ENCODE results near the gene PRDM7. TPM values are rescaled to one million over a fixed set of nuclear protein-coding genes. Genes with fewer than 3 reads are reported as not detected.
"Not testable (repeated sequence)": the region's sequence is repeated elsewhere in the genome, so short reads cannot be mapped to it uniquely, and the experiment has no call there.

Gene PRDM7
- total RNA-seq, 1 donor from 2014 or later: not detected

DNA sequence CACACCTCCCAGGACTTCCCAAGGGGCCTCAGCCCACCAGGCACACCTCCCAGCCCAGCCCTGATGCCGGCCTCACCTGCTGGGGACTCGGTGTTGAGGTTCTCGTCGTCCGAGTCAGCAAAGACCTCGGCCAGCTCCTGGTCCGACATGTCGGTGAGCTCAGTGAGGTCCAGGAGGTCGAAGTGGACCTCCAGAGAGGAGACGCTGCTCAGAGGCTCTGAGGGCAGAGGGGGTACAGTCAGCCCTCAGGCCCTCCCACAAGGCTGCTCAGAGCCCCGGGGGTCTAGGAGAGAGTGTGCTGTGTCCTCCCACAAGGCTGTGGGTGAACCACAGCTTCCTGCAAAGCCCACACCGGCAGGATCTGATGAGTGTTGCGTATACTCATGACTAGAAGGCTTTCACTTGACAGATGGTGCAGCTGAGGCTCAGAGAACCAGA is 68.4 kb downstream of the PRDM7 start:
- FAIRE-seq: no peak
- Histone ChIP-seq H4K20me1 (ENCODE audit: insufficient read depth, low read length) (no peaks in the 10 kb centered on the region), H2AFZ (ENCODE audit: low read depth, low read length) (no peak overlapping the region), H3K36me3 (ENCODE audit: insufficient read depth, low read length) (no peaks in the 10 kb centered on the region), H3K4me1 (ENCODE audit: insufficient read depth, low read length) (peaks cover 2% of the 10 kb centered on the region), H3K4me3 (ENCODE audit: insufficient read depth, low read depth, low read length) (no peak overlapping the region), H3K4me2 (ENCODE audit: low read length) (peak overlapping the region; percentile 4), H3K9ac (ENCODE audit: low read length) (no peak overlapping the region), H3K27me3 (ENCODE audit: insufficient read depth, low read length) (no peaks in the 10 kb centered on the region), H3K9me3 (ENCODE audit: insufficient read depth, low read depth, low read length) (no peaks in the 10 kb centered on the region), H3K27ac (ENCODE audit: low read depth, low read length) (no peak overlapping the region), H3K79me2 (ENCODE audit: insufficient read depth, low read length) (no peaks in the 10 kb centered on the region)
- Mint-ChIP-seq H3K36me3 (ENCODE audit: low read depth, unreplicated experiment) (peaks cover 2% of the 10 kb centered on the region), H3K4me1 (ENCODE audit: low read depth, unreplicated experiment) (no peaks in the 10 kb centered on the region), H3K4me3 (ENCODE audit: unreplicated experiment) (no peak overlapping the region), H3K9me3 (ENCODE audit: unreplicated experiment) (no peaks in the 10 kb centered on the region), H3K27ac (ENCODE audit: unreplicated experiment) (no peak overlapping the region), H3K27me3 (ENCODE audit: low read depth, unreplicated experiment) (no peaks in the 10 kb centered on the region)
- DNase-seq (ENCODE audit: low read depth): no peak
- no peak for TF ChIP-seq EZH2 (IDR thresholded peaks at IDR 0.05; ENCODE audit: insufficient read depth, low read length)
- TF ChIP-seq, protein P1, sequence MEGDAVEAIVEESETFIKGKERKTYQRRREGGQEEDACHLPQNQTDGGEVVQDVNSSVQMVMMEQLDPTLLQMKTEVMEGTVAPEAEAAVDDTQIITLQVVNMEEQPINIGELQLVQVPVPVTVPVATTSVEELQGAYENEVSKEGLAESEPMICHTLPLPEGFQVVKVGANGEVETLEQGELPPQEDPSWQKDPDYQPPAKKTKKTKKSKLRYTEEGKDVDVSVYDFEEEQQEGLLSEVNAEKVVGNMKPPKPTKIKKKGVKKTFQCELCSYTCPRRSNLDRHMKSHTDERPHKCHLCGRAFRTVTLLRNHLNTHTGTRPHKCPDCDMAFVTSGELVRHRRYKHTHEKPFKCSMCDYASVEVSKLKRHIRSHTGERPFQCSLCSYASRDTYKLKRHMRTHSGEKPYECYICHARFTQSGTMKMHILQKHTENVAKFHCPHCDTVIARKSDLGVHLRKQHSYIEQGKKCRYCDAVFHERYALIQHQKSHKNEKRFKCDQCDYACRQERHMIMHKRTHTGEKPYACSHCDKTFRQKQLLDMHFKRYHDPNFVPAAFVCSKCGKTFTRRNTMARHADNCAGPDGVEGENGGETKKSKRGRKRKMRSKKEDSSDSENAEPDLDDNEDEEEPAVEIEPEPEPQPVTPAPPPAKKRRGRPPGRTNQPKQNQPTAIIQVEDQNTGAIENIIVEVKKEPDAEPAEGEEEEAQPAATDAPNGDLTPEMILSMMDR (IDR thresholded peaks at IDR 0.05; ENCODE audit: insufficient read depth, low read depth, low read length): no peak

DNA sequence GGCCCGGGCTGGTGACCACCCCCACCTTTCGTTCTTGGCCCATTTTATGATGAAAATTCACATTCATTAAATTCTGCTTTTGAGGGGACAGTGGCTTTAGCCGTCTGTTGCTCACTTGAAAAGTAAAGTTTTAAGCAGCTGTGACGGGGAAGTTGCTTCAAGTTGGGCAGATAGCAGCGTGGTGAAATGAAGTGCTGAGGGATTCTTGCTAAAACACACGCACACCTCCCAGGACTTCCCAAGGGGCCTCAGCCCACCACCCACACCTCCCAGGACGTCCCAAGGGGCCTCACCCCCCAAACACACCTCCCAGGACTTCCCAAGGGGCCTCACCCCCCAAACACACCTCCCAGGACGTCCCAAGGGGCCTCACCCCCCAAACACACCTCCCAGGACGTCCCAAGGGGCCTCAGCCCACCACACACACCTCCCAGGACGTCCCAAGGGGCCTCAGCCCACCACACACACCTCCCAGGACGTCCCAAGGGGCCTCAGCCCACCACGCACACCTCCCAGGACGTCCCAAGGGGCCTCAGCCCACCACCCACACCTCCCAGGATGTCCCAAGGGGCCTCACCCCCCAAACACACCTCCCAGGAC is 69.4 kb downstream of the PRDM7 start:
- H3K27me3 ChIP-seq (ENCODE audit: insufficient read depth, low read length); H3K79me2 ChIP-seq (ENCODE audit: insufficient read depth, low read length); H3K4me1 ChIP-seq (ENCODE audit: insufficient read depth, low read length); H3K4me1 Mint-ChIP-seq (ENCODE audit: low read depth, unreplicated experiment); H3K9ac ChIP-seq (ENCODE audit: low read length); H3K36me3 ChIP-seq (ENCODE audit: insufficient read depth, low read length); H3K27ac Mint-ChIP-seq (ENCODE audit: unreplicated experiment); H3K4me3 ChIP-seq (ENCODE audit: insufficient read depth, low read depth, low read length); H3K27me3 Mint-ChIP-seq (ENCODE audit: low read depth, unreplicated experiment); H3K9me3 ChIP-seq (ENCODE audit: insufficient read depth, low read depth, low read length); H4K20me1 ChIP-seq (ENCODE audit: insufficient read depth, low read length); H3K4me2 ChIP-seq (ENCODE audit: low read length); H3K27ac ChIP-seq (ENCODE audit: low read depth, low read length); H3K9me3 Mint-ChIP-seq (ENCODE audit: unreplicated experiment); H3K4me3 Mint-ChIP-seq (ENCODE audit: unreplicated experiment); H3K36me3 Mint-ChIP-seq (ENCODE audit: low read depth, unreplicated experiment); DNase-seq (ENCODE audit: low read depth); H2AFZ ChIP-seq (ENCODE audit: low read depth, low read length); FAIRE-seq: not testable (repeated sequence)

DNA sequence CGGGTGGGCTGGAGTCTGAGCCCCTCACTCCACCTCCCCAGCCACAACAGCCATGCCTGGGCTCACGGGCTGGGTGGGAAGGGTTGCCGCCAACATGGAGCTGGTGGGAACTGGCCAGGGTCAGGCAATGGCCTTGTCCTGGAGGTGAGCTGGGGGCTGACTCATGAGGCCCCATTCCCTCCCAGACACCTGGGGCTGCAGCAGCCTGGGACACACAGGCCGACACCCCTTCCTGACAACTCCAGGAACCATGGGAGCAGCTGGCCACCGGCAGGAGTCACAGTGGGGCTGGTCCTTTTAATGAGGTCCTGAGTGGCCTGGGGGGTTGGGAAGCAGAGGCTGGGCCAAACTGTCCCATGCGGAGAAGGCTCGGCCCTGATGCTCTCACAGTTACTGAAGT is 70.1 kb downstream of the PRDM7 start:
- FAIRE-seq (no peak), DNase-seq (ENCODE audit: low read depth) (no peak)
- no peaks in the 10 kb centered on the region for H3K9me3 ChIP-seq (ENCODE audit: insufficient read depth, low read depth, low read length)
- Mint-ChIP-seq H3K36me3 (ENCODE audit: low read depth, unreplicated experiment) (no peaks in the 10 kb centered on the region), H3K4me1 (ENCODE audit: low read depth, unreplicated experiment) (no peaks in the 10 kb centered on the region), H3K27ac (ENCODE audit: unreplicated experiment) (no peak overlapping the region), H3K27me3 (ENCODE audit: low read depth, unreplicated experiment) (no peaks in the 10 kb centered on the region), H3K4me3 (ENCODE audit: unreplicated experiment) (no peak overlapping the region), H3K9me3 (ENCODE audit: unreplicated experiment) (no peaks in the 10 kb centered on the region)
- H3K27me3 ChIP-seq (ENCODE audit: insufficient read depth, low read length): no peaks in the 10 kb centered on the region
- peaks cover 2% of the 10 kb centered on the region for H3K4me1 ChIP-seq (ENCODE audit: insufficient read depth, low read length)
- no peak overlapping the region for H2AFZ ChIP-seq (ENCODE audit: low read depth, low read length)
- no peak overlapping the region for H3K4me3 ChIP-seq (ENCODE audit: insufficient read depth, low read depth, low read length)
- H3K9ac ChIP-seq (ENCODE audit: low read length): no peak overlapping the region
- H3K4me2 ChIP-seq (ENCODE audit: low read length): no peak overlapping the region
- H4K20me1 ChIP-seq (ENCODE audit: insufficient read depth, low read length): no peaks in the 10 kb centered on the region
- TF ChIP-seq, protein P1 (IDR thresholded peaks at IDR 0.05; ENCODE audit: insufficient read depth, low read depth, low read length): no peak
- H3K79me2 ChIP-seq (ENCODE audit: insufficient read depth, low read length): no peaks in the 10 kb centered on the region
- no peaks in the 10 kb centered on the region for H3K36me3 ChIP-seq (ENCODE audit: insufficient read depth, low read length)
- H3K27ac ChIP-seq (ENCODE audit: low read depth, low read length): no peak overlapping the region

Other genes with a start within 250 kb of the PRDM7 start
- 2.6 and 3.2 TPM in 2 replicates for gene SPIRE2, start 248.9 kb downstream of the PRDM7 start, total RNA-seq
- 187 and 193 TPM in 2 replicates for gene TCF25, start 203.7 kb downstream of the PRDM7 start, total RNA-seq
- 8.4 and 9.2 TPM in 2 replicates for gene MC1R, start 158.5 kb downstream of the PRDM7 start, total RNA-seq
- gene TUBB3, start 154.0 kb downstream of the PRDM7 start, total RNA-seq: 360 and 459 TPM in 2 replicates
- gene DEF8, start 128.6 kb downstream of the PRDM7 start, total RNA-seq: 70.7 and 78.8 TPM in 2 replicates
- gene DBNDD1, start 57.9 kb downstream of the PRDM7 start, total RNA-seq: 18.1 and 24.0 TPM in 2 replicates